Testis (tissue), 2 donors: ENCODE data around the gene FLT3LG.

ENCODE experiments used
- POLR2A ChIP-seq: fragments of 450-650 bp; IDR thresholded peaks from one replicate; pipeline ENCODE4 v1.6.1; 2017; ENCODE audit warnings: antibody characterized with exemption, mild to moderate bottlenecking, moderate library complexity
- TF ChIP-seq, protein P1 (sequence below), 3 experiments: fragments of 450-650 bp in 2 of 3; fragments of 200-600 bp in 1 of 3; sonication (generic) in 1 of 3; IDR thresholded peaks; one replicate each; pipeline ENCODE4 v1.5.1; 2016 to 2019; ENCODE audit warnings: antibody characterized with exemption in 3 of 3, mild to moderate bottlenecking in 2 of 3, moderate library complexity in 1 of 3

DNA sequence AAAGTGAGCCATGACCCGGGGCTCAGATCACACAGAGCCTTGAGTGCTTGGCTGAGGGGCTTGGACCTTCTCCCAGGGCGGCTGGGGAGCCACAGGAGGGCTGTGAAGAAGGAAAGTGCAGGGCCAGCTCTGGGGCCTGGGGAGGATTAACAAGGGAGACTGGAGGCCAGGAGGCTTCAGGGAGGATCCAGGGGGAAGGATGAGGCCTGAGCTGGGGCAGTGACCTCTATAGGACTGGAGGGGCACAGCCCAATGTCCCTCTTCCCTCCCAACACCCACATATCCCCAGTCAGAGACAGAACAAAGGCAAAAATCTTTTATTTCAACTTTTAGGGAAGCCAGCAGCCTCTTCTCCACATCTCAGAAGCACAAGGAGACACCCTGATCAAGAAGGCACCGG lies 28.0 kb upstream of the FLT3LG start:
- TF ChIP-seq, protein P1, sequence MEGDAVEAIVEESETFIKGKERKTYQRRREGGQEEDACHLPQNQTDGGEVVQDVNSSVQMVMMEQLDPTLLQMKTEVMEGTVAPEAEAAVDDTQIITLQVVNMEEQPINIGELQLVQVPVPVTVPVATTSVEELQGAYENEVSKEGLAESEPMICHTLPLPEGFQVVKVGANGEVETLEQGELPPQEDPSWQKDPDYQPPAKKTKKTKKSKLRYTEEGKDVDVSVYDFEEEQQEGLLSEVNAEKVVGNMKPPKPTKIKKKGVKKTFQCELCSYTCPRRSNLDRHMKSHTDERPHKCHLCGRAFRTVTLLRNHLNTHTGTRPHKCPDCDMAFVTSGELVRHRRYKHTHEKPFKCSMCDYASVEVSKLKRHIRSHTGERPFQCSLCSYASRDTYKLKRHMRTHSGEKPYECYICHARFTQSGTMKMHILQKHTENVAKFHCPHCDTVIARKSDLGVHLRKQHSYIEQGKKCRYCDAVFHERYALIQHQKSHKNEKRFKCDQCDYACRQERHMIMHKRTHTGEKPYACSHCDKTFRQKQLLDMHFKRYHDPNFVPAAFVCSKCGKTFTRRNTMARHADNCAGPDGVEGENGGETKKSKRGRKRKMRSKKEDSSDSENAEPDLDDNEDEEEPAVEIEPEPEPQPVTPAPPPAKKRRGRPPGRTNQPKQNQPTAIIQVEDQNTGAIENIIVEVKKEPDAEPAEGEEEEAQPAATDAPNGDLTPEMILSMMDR (IDR thresholded peaks at IDR 0.05), result no peak
- TF ChIP-seq POLR2A, result no peak
